HG03432 (cell line): ENCODE measurements around the gene PRODH2.

Experiments used
- ATAC-seq: cut with Tn5 transposase; IDR thresholded peaks from one replicate; pipeline ENCODE4 v1.9.1; 2021; ENCODE audit warnings: mild to moderate bottlenecking, moderate library complexity; ENCODE audit not compliant: unreplicated experiment

Gene PRODH2

GRCh38 chr19:35759697-35760096, 52.9 kb downstream of the PRODH2 start:
- no peak for ATAC-seq

- ATAC-seq: peak; percentile 92
These were observed 54.7 kb downstream of the PRODH2 start, which contains the start of gene PROSER3 for GRCh38 chr19:35757749-35758608. TSS of gene PROSER3 (plus strand) at chr19:35758176. CDS start at chr19:35758216, 40 bp downstream.

- ATAC-seq: peak; percentile 9
These were observed 55.4 kb downstream of the PRODH2 start for GRCh38 chr19:35757231-35757748.

GRCh38 chr19:35756377-35757230, 56.0 kb downstream of the PRODH2 start, which contains the start of gene HSPB6:
TSS of gene HSPB6 (minus strand) at chr19:35757029. CDS start at chr19:35757008, 21 bp downstream.
- no peak for ATAC-seq

- ATAC-seq: no peak
These were observed 56.9 kb downstream of the PRODH2 start for GRCh38 chr19:35755550-35756376.

- ATAC-seq: no peak
These were observed 57.5 kb downstream of the PRODH2 start for GRCh38 chr19:35755131-35755549.

GRCh38 chr19:35754370-35755130, 58.1 kb downstream of the PRODH2 start:
- no peak for ATAC-seq

GRCh38 chr19:35753634-35754369, 58.8 kb downstream of the PRODH2 start:
- ATAC-seq: no peak

- no peak for ATAC-seq
These were observed 59.8 kb downstream of the PRODH2 start for GRCh38 chr19:35752746-35753350.

GRCh38 chr19:35751839-35752745, 60.6 kb downstream of the PRODH2 start:
- no peak for ATAC-seq

- ATAC-seq: no peak
These were observed 62.5 kb downstream of the PRODH2 start for GRCh38 chr19:35750167-35750566.
